NCI-H748 treated with DMSO at 0.1 percent for 48 hours (cell line): ENCODE results near the gene ING2.
A peak's percentile ranks its signal among the peaks of the same experiment; 100 is the strongest.

Source experiments
- DNase-seq: peaks from one replicate; lab custom pipeline; 2025; lab: John Stamatoyannopoulos, UW

ING2 gene

DNA sequence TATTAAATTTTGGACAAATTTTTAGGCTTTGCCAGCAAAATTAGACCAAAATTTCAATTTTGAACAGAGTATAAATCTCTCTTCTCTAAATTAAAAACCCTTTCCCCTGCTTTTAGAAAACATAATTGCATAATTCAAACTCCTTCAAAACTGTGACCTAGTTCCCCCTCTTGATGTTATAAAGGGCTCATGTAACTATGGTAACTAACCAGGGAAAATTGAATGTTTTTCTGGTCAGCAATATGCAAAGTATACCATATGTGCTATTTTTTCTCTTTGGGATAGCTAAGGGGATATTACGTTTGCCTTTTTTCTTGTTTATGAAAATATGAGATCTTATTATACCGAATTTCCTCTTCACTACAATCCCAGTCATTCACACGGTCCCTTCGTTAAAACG lies 5.1 kb upstream of the ING2 start:
- no peak for DNase-seq

DNA sequence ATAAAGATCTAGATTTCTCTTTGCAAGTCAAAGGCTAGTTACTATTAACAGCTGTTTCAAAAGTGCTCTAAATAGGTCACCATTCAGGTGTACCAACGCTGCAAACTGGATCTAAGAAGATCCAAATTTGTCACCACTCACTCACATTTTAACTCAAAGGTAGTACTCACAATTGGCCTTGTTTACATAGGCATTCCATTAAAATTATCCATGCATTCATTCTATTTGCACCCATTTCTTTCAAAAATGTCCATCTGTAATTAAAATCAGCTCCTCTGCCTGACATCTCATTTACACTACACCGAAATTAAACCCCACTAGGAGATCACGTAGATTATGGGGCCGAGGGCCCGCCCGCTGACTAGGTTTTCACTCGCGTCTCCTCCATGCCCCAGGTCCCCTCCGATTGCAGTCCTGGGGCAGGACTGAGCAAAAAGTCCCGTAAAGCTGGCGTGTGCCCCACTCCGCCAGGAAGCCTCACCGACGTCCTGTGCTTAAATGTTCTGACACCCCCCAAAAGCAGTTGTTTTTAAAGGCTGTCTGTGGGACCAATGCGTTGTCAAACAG lies 1.3 kb upstream of the ING2 start:
- no peak for DNase-seq

DNA sequence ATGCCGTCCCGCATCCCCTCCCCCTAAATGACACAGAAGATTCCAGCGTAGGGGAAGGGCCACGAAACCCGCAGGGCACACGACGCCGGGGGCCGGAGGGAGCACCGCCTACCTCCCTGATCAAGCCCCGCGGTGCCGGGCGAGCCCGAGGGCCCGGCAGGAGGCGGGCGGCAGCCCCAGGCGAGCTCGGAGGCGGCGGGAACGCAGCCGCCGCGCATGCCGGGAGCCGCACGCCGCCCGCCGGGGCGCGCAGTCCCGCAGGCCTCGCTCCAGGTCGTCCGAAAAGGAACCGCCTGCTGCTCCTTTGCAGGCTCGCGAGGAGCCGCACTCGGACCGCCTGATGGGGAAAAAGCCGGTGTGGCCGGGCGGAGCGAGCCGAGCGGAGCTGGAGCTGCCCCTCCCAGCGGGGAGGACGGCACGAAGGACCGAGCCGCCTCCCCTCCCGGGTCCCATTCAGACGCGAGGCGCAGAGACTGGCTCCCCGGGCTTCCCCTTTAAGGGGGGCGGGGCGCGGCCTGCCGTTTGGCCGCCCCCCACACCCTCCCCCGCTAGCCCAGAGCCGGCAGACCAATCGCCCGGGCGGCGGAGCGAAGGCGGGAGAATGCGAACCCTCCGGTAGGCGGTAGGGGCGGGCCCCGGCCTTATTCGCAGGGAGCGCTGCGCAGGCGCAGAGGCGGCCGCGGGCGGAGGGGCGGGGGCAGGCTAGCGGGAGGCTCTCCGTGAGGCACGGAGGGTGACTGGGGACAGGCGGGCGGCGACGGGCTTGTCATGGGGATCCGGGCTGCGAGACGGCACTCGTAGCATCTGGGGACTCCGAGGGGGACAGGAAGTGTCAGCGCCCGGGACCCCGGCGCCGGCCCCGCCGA lies 561 bp upstream of the ING2 start:
- DNase-seq: peak; percentile 76

DNA sequence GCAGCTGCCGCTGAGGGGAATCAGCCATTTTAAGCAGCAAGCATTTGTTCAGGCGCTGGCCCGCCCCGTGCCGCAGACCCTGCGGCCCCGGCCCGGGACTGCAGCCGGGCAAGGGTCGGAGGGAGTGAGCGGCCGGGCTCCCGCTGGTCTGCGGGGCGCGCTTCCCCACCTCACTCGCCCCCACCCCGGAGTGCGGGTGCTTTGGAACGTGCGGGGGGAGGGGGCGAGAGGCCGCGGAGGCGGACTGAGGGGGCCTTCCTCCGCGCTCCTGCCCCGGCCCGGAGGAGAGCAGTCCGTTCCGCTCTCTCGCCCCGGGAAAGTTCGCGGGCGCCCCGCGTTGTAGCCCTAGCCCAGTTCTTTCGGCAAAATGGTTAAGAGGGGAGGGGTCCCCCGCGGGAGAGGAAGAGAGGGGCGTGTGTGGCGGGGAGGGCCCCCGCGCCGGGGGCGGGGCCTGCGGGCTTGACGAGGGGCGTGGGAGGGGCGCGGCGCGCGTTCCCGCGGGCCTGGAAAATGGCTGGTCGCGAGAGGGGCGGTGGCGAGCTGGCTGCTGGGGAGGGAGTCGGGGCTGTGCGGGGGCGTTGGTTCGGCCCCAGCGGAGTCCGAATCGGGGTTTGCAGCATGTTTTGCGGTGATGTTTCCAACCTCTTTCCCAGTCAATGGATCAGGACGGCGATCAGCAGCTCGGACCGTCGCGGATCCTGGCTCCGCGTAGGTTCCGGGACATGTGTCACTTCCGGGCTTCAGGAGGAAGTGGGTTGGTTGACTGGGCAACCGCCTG lies 942 bp downstream of the ING2 start:
- peak; percentile 35 for DNase-seq

DNA sequence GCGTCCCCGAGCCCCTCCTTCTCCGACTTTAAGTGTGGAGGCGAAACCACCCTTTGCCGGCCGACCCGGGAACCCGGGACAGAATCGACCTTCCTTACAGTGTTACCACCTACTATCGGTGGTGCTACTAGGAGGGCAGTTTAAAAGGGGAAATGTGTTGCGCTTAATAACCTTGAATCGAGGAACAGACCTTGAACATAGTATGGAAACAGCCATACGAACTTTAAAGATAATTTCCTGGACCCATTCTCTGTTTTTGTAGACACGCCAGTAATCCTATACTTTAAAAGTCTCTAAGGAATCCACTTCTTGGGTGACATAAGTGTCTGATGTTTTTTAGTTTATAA lies 1.5 kb downstream of the ING2 start:
- no peak for DNase-seq

DNA sequence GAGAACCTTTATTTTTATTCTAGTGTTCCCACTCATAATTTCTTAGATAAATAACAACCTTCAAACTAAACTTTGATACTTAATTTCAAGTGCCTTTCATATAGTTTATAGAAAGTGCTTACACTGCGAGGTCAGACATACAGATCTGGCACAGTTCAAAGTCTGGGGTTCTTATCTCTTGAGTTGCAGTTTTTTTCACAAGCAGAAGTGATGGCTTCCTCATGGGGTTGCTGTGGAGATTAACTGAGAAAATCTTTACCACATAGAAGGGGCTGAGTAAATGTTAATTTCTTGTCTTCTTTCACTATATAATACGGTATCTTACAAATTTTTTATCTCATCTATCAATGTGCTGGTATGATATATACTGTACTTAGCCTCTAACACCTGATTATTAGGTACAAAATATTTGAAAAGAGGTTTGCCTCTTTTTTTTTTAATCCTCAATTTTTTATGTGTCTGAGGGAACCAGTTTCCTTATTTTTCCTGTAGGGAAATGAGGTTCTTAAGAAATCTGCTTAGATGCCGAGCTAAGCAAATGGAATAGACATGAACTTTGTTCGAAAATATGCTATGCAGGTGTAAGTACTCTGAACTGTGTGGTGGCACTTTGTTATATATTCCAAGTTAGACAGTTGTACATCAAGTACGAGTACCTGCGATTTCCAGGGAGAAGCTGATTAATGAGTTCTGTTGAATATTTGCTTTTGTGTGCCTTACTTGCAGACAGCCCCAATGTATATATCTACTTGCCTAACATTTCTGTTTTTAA lies 3.3 kb downstream of the ING2 start:
- DNase-seq: no peak

DNA sequence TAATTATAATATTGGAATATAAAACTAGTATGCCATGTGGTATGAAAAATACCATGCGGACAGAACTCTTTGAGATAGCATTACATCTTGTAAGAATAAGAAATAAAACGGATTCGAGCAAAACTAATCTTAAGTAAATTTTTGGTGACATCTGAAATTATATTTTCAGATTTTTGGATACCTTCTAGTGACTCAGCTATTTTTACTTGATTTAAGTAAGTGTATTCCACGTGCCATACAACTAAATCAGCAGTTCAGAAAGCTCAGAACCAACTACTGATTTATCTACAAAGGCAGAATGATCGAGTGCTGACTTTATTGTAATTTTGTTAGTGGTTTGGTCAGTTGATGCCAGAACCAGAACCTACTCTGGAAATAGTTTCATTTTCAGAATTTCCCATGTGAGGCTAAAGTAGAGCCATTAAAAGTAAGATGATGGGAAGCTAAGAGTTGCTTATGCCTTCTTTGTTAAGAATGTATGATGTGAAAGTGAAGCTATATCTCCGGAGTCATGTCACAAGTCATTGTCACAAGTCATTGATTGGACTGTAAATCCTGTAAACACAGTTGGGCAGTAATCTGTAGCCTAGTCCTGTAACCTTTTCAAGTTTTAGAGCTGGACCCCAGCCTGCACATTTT lies 4.0 kb downstream of the ING2 start:
- DNase-seq: no peak

DNA sequence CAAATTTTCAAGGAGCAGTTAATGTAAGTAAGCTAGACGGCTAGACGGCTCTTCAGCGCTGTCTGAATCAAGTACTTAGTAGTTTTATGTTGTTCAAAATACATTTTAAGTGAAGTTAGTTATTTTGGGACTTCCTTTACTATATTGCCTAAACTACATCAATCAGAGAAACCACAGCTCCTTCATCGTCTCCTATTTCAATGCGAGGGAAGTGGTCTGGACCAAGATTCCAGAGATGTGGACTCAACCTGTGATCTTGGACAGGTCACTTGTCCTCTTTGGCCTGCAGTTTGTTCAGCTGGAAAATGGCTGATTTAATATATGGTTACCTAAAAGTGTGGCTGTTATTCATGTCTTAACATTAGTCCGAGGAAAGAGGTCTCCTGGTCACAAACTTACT lies 10.6 kb downstream of the ING2 start:
- no peak for DNase-seq

DNA sequence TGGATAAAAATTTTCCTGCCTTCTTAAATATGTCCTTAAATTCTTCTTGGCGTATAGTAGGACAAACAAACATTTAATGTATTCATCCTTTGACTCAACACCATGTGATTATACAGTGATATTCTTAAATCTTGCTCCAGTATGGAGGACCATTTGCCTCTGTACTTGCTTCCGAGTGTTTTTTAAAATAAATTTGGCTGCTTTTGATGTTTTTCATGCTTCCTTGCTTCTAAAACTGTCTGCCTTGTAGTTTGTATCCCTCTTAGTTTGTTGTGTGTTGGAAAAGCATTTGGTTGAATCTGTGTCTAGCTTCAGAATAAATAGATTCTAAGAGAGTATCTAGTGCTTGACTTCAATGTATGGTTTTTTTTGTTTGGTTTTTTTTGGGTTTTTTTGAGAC lies 12.3 kb downstream of the ING2 start:
- DNase-seq: no peak

DNA sequence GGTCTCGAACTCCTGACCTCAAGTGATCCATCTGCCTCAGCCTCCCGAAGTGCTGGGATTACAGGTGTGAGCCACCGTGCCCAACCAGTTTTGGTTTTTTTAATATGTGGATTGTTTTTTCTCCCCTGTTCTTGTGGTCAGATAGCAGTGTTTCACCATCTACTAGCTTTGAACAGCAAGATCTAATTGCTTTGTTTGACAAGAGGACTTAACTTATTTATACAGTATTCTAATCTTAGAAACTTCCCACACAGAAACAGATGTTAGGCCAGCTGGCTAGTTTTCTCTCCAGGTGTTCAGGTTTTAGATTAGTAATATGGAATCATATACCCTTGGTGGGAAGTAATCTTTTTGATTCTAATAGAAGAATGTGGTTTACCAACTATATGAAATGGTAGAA lies 12.9 kb downstream of the ING2 start:
- no peak for DNase-seq

DNA sequence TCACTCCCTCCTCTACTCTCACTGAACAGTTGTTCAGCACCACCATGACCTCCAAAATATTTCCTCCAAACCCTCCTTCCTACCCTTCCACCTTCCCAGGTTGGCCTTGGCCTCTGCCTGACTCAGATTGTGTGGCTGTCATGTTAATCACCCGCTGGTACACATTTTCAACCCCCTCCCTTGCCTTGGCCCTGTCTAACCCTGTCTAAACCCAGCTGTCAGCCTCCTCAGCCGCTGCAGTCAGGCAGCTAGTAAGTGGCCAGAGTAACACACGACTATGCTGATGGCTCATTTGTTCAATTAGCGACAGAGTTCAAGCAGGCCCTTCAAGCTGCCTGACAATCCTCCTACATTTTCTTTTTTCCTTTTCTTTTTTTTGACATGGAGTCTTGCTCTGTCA lies 18.0 kb downstream of the ING2 start:
- no peak for DNase-seq

DNA sequence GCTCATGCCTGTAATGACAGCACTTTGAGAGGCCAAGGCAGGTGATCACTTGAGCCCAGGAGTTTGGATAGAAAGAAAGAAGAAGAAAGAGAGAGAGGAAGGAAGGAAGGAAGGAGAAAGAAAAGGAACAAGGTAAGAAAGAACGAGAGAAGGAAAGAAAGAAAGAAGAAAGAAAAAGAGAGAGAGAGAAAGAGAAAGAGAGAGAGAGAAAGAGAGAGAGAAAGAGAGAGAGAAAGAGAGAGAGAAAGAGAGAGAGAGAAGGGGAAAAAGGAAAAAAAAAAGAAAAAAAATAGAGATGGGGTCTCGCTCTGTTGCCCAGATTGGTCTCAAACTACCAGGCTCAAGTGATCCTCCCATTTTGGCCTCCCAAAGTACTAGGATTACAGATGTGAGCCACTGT lies 22.5 kb downstream of the ING2 start:
- DNase-seq: no peak

DNA sequence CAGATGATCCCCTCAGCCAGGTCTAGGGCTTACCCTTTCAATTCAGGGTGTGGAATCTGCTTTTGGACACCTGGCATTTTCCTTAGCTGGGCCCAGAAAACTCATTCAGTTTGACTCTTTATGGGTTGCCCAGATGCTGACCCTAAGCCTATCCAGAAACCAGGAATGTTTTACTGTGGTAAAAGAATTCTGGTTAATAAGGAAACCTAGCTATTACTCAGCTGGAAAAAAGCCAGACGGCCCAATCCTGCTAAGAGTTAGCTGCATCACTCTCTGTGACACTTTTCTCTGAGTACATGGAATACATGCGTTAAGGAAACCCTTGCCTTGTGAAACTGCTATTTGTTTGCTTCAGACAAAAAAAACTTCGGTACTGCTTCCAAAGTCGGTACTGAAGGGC lies 28.0 kb downstream of the ING2 start:
- DNase-seq: no peak

DNA sequence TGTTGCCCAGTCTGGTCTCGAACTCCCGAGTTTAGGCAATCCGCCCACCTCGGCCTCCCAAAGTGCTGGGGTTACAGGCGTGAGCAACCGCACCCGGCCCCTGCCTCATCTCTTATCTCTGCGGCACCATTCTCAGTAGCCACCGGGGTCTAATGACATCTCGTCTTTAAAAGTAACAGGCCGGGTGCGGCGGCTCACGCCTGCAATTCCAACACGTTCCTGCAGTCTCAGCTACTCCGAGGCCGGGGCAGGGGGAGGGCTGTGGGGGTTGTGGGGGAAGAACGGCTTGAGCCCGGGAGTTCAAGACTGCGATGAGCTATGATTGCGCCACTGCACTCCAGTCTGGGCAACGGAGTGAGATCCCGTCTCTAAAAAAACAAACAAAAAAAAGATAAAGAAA lies 28.8 kb downstream of the ING2 start:
- DNase-seq: no peak

DNA sequence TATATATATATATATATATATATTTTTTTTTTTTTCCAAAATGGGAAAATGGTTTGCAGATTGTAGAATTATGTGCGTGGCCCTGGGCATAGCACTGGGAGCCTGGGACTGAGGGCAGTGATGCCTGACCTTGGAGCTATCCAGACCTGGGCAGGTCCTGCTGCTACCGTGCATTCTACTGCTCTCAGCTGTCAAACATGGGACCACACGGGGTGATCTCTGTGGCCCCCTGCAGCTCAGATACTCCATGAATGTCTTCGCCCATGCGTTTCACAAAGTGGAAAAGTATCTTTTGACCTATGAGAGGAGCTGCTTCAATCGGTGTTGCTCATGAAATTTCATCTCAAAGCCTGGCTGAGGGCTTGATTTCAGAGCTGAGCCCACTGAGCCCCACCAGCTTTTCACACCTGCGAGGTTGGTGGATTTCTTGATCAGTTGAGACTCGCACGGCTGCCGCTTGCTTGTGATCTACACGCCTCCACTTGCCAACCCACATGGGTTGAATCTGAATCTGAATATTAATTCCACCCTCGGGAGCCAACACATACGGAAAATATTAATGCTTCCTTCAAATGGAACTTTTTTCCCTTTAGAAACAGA lies 35.7 kb downstream of the ING2 start:
- no peak for DNase-seq

DNA sequence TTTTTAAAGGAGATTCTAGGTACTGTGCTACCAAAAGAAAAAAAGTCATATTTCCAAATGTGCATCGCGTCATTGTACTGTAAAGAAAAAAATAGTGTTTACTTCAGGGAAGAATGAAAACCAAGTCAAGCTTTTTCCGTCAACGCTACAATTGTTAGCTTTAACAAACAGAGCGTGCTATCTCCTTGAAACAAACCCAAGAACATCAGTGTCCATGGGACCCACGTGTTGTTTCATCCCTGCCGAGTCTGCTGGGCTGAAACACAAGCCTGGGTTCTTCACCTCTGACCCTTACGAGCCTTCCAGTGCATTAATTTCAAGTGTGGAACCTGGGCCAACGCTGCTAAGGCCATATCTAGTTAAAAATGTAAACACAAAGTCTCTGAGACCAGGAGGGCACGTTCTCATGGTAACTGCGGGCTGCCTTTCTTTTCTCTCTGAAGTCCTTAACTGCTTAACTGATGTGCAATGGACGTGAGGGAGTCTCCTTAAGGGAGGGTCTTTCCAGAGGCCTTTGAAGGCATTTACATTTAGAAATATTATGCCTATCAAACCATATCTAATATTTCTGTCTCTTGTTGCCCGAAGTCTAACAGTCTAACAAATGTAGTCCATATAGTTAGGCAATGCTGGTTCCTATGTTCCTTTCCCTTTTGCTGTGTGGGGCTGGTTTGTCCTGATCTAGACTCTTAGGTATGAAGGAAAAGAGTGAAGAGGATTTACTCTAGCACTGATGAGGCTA lies 36.3 kb downstream of the ING2 start:
- no peak for DNase-seq

DNA sequence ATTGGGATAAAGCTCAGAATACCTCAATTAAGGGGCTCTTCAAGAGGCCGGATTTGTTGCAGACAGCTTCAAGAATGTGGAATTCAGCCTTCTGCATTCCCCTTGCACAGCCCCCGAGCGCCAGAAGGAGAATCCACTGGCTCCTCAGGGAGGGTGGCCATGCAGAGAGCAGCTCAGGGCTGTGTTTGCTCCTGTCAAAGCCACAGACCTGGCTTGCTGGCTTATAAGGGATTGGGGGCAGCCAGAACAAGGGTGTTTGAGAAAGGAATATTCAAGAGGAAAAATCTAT lies 36.8 kb downstream of the ING2 start:
- DNase-seq: no peak

DNA sequence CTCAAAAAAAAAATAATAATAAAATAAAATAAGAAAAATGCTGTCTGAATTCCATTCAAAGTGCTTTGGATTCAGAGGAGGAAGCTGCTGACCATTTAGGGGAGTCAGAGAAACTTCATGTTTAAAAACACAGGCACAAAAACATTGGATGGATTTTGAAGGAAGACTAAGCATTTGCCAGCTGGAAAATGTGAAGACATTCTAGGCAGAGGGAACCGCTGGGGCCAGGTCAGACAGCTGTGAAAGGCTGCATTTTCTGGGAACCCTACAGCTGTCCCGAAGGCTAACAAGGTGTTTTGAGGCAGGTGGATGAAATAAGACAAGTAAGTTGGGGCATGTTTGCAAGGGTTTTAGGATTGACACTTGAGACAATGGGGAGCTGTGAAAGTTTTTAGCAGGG lies 38.6 kb downstream of the ING2 start:
- no peak for DNase-seq

DNA sequence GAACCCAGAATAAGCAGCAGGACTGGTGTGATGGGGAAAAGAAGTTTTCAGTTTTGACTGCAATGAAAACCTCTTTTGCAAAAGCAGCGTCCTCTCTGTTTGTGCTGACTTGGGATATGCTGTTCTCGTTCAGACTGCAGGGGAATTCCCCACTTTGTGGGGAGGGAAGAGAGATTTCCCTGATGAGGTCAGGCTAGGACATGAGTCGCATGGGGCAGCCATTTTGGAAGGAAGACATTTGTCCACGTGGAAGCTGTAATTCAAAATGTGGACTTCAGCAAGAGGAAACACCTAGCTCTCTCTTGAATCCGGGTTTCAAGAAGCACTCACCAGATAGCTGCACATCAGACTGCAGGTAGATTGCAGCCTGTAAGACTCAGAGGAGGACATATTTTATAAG lies 39.3 kb downstream of the ING2 start:
- no peak for DNase-seq

DNA sequence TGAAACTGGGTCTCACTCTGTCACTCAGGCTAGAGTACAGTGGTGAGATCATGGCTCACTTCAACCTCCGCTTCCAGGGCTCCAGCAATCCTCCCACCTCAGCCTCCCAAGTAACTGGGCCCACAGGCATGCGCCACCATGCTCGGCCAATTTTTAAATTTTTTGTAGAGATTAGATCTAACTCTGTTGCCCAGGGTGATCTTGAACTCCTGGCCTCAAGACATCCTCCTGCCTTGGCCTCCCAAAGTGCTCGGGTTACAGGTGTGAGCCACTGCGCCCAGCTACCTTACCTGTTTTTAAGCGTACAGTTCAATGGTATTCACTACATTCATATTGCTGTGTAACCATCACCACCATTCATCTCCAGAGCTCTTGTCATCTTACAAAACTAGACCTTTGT lies 41.5 kb downstream of the ING2 start:
- no peak for DNase-seq

DNA sequence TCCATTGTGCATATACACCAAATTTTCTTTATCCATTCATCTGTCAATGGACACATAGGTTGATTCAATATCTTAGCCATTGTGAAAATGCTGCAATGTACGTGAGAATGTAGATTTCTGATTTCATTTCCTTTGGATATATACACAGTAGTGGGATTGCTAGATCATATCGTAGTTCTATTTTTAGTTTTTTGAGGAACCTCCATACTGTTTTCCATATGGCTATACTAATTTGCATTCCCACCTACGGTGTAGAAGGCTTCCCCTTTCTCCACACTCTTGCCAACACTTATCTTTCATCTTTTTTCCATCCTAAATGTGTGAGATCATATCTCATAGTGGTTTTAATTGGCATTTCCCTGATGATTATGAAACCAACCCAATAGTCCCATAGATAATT lies 43.4 kb downstream of the ING2 start:
- DNase-seq: no peak
